ENCODE results near the gene TSR2.

Gene TSR2, protein sequence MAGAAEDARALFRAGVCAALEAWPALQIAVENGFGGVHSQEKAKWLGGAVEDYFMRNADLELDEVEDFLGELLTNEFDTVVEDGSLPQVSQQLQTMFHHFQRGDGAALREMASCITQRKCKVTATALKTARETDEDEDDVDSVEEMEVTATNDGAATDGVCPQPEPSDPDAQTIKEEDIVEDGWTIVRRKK

DNA sequence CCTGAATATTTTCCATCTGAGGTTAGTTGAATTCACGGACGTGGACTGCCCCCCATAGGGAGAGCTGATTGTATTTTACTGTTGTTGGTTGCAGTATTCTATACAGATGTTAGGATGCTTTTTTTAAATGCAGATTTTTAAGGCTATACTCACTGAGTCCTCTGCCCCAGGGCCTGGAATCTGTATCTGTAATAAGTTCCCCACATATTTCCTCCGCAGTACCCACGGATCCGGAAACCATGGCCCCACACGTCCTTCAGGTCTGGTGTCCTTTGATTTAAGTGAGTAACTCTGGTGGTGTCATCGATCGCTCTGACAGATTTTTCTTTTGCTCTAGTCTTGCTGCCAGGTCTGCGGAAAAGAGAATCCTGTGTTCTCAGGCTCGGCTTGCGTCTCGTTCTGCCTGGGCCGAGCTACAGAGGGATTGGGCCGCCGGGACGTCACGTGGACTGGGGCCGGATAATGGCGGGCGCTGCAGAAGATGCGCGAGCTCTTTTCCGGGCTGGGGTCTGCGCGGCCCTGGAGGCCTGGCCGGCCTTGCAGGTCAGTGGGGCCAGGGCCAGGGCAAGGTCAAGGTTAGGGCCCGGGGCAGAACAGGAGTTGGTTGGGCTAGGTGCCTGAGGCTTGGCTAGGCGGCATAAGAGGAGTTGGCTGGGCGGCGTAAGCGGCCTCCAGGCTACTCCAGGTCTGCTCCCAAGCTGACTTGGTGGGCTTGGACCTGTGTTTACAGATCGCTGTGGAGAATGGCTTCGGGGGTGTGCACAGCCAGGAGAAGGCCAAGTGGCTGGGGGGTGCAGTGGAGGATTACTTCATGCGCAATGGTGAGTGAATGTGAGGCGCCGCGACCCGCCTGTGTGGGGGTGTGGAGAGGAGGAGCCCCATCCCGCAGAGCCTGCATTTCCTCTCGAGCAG is at the start of gene TSR2:
Gene TSR2, plus strand, starts transcription at position 445 of the 912 bp plus-strand sequence. Its CDS starts 18 bp downstream, at position 463.
- Histone ChIP-seq H3K4me1 (ENCODE audit: low read length) (peaks cover 17% of the 10 kb centered on the region), H3K36me3 (replicated peaks; ENCODE audit: low read depth, low read length) (peaks cover 3% of the 10 kb centered on the region), H4K20me1 (ENCODE audit: insufficient read depth, low read length) (peaks cover 9% of the 10 kb centered on the region; the same call in 1 of the 2 replicates), H3K4me2 (ENCODE audit: low read length) (peak within 1 kb of the TSS; percentile 97), H3K27ac (ENCODE audit: low read length) (peak within 1 kb of the TSS; percentile 41; the same call in 1 of the 2 replicates), H2AFZ (ENCODE audit: low read depth, low read length) (peak within 1 kb of the TSS; percentile 98), H3K79me2 (ENCODE audit: low read length) (peaks cover 47% of the 10 kb centered on the region), H3K27me3 (ENCODE audit: low read depth, low read length) (no peaks in the 10 kb centered on the region), H3K4me3 (ENCODE audit: low read length) (peak within 1 kb of the TSS; percentile 99), H3K9me3 (ENCODE audit: insufficient read depth, low read length) (no peaks in the 10 kb centered on the region), H3K9ac (ENCODE audit: low read length) (peak within 1 kb of the TSS; percentile 83)
- TF ChIP-seq EZH2phosphoT487 (IDR thresholded peaks at IDR 0.05; ENCODE audit: low read depth): no peak
- TF ChIP-seq, protein P1, sequence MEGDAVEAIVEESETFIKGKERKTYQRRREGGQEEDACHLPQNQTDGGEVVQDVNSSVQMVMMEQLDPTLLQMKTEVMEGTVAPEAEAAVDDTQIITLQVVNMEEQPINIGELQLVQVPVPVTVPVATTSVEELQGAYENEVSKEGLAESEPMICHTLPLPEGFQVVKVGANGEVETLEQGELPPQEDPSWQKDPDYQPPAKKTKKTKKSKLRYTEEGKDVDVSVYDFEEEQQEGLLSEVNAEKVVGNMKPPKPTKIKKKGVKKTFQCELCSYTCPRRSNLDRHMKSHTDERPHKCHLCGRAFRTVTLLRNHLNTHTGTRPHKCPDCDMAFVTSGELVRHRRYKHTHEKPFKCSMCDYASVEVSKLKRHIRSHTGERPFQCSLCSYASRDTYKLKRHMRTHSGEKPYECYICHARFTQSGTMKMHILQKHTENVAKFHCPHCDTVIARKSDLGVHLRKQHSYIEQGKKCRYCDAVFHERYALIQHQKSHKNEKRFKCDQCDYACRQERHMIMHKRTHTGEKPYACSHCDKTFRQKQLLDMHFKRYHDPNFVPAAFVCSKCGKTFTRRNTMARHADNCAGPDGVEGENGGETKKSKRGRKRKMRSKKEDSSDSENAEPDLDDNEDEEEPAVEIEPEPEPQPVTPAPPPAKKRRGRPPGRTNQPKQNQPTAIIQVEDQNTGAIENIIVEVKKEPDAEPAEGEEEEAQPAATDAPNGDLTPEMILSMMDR (IDR thresholded peaks at IDR 0.05; ENCODE audit: low read depth, low read length): peak; percentile 19; the same call in 1 of the 2 replicates

DNA sequence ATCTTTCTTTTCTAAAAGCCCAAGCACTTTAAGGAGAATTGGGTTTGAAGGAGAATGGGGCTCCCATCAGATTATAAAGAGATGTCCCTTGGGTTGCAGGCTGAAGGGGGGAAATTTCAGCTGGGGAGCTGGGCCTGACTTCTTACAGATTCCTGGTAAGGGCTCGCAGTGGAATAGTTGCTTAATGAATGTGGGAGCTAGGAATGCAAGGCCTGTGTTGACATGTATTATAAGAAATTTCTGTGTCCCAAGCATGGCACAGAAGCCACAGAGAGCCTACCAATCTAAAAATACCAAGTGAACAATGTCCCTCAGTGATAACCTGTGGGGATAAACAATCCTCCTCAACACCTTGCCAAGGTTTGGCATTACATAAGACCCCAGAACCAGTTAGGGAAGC is 43.1 kb upstream of the TSR2 start:
- Histone ChIP-seq H2AFZ (ENCODE audit: low read depth, low read length) (no peak overlapping the region), H3K9me3 (ENCODE audit: insufficient read depth, low read length) (no peaks in the 10 kb centered on the region), H3K4me3 (ENCODE audit: low read length) (no peak overlapping the region), H3K79me2 (ENCODE audit: low read length) (no peaks in the 10 kb centered on the region), H3K4me2 (ENCODE audit: low read length) (no peak overlapping the region), H4K20me1 (ENCODE audit: insufficient read depth, low read length) (no peaks in the 10 kb centered on the region), H3K36me3 (replicated peaks; ENCODE audit: low read depth, low read length) (no peaks in the 10 kb centered on the region), H3K27me3 (ENCODE audit: low read depth, low read length) (no peaks in the 10 kb centered on the region), H3K9ac (ENCODE audit: low read length) (no peak overlapping the region), H3K27ac (ENCODE audit: low read length) (no peak overlapping the region), H3K4me1 (ENCODE audit: low read length) (no peaks in the 10 kb centered on the region)
- TF ChIP-seq, protein P1 (IDR thresholded peaks at IDR 0.05; ENCODE audit: low read depth, low read length): no peak
- no peak for TF ChIP-seq EZH2phosphoT487 (IDR thresholded peaks at IDR 0.05; ENCODE audit: low read depth)

DNA sequence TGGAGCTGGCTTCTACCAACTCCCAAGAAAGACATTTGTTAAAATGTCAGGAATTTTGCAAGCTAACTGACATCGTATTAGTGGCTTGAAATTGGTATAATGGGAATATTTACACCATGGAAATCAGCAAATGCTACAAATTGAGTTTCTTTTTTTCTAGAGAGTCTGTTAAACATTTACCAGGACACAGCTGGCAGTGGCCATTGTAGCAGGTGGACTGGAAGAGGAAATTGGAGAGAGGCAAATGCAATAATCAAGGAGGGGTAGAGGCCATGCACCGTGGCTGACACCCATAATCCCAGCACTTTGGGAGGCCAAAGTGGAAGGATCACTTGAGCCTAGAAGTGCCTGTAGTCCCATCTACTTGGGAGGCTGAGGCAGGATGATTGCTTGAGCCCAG is 32.9 kb upstream of the TSR2 start:
- no peak overlapping the region for H2AFZ ChIP-seq (ENCODE audit: low read depth, low read length)
- no peaks in the 10 kb centered on the region for H3K36me3 ChIP-seq (replicated peaks; ENCODE audit: low read depth, low read length)
- H3K4me3 ChIP-seq (ENCODE audit: low read length): no peak overlapping the region
- H3K9ac ChIP-seq (ENCODE audit: low read length): no peak overlapping the region
- H4K20me1 ChIP-seq (ENCODE audit: insufficient read depth, low read length): no peaks in the 10 kb centered on the region
- no peaks in the 10 kb centered on the region for H3K4me1 ChIP-seq (ENCODE audit: low read length)
- no peak overlapping the region for H3K27ac ChIP-seq (ENCODE audit: low read length)
- H3K79me2 ChIP-seq (ENCODE audit: low read length): no peaks in the 10 kb centered on the region
- H3K9me3 ChIP-seq (ENCODE audit: insufficient read depth, low read length): no peaks in the 10 kb centered on the region
- no peaks in the 10 kb centered on the region for H3K27me3 ChIP-seq (ENCODE audit: low read depth, low read length)
- no peak overlapping the region for H3K4me2 ChIP-seq (ENCODE audit: low read length)
- TF ChIP-seq, protein P1 (IDR thresholded peaks at IDR 0.05; ENCODE audit: low read depth, low read length): no peak
- no peak for TF ChIP-seq EZH2phosphoT487 (IDR thresholded peaks at IDR 0.05; ENCODE audit: low read depth)

DNA sequence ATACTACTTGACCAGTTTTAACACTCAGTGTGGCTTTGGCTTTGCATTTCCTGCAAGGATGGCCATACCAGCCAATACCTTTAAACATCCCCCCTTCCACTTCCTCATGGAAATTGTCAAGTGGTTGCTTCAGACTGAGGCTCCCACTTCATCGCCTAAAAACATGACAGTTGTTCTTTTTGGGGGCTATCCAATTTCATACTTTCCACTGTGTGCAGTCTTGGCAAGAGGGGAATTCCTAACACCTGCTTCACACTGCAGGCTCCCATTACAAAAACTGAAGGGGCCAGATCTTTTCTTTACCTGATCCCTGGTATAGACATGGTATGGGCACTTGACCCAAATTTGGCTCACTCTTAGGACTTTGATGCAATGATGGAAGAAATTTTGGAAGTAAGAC is 28.5 kb upstream of the TSR2 start:
- TF ChIP-seq EZH2phosphoT487 (IDR thresholded peaks at IDR 0.05; ENCODE audit: low read depth): no peak
- TF ChIP-seq, protein P1 (IDR thresholded peaks at IDR 0.05; ENCODE audit: low read depth, low read length): no peak

More for the DNA sequence above, 28.5 kb upstream of the TSR2 start:
- no peaks in the 10 kb centered on the region for H3K4me1 ChIP-seq (ENCODE audit: low read length)
- no peak overlapping the region for H3K4me2 ChIP-seq (ENCODE audit: low read length)
- H3K9ac ChIP-seq (ENCODE audit: low read length): no peak overlapping the region
- H3K4me3 ChIP-seq (ENCODE audit: low read length): no peak overlapping the region
- H3K9me3 ChIP-seq (ENCODE audit: insufficient read depth, low read length): no peaks in the 10 kb centered on the region
- H3K79me2 ChIP-seq (ENCODE audit: low read length): no peaks in the 10 kb centered on the region
- H4K20me1 ChIP-seq (ENCODE audit: insufficient read depth, low read length): no peaks in the 10 kb centered on the region
- no peaks in the 10 kb centered on the region for H3K27me3 ChIP-seq (ENCODE audit: low read depth, low read length)
- no peak overlapping the region for H3K27ac ChIP-seq (ENCODE audit: low read length)
- no peak overlapping the region for H2AFZ ChIP-seq (ENCODE audit: low read depth, low read length)
- H3K36me3 ChIP-seq (replicated peaks; ENCODE audit: low read depth, low read length): no peaks in the 10 kb centered on the region

Data from OCI-LY3 (cell line).